GM12892 (cell line): Measurements from ENCODE around the gene STT3A. TPM values are rescaled to one million over a fixed set of nuclear protein-coding genes. Genes with fewer than 3 reads are reported as not detected.

Experiments
- DNase-seq: peaks from one replicate; pipeline ENCODE4 v3.0.0; 2011; ENCODE audit not compliant: insufficient read length
- FAIRE-seq: peaks from 2 replicates; lab custom pipeline; 2011; peaks lifted over from hg19 to GRCh38; lab: Jason Lieb, UNC
- POLR2A ChIP-seq: IDR thresholded peaks from 2 replicates; pipeline ENCODE4 v1.6.1; 2011; ENCODE audit warnings: low read depth, low read length, control low read depth
- POLR2AphosphoS5 ChIP-seq: IDR thresholded peaks from 2 replicates; pipeline ENCODE4 v1.6.1; 2011; ENCODE audit warnings: low read depth, low read length, control low read depth
- TAF1 ChIP-seq: IDR thresholded peaks from 2 replicates; pipeline ENCODE4 v1.6.1; 2011; ENCODE audit warnings: low read depth, mild to moderate bottlenecking, control low read depth, low read length, borderline replicate concordance
- polyA plus RNA-seq: library from polyadenylated mRNA; unstranded; fragments of >200 nt; gene quantifications from one replicate; pipeline ENCODE4 v1.2.1, GENCODE V29; 2012; ENCODE audit warnings: missing spikeins, inconsistent platforms; ENCODE audit not compliant: missing spikeins

Gene STT3A
- polyA plus RNA-seq: 75.7 TPM

GRCh38 chr11:125592305-125593113, at the start of gene STT3A:
STT3A (plus strand) TSS chr11:125592852; CDS start chr11:125595916, 3,064 bp downstream.
- FAIRE-seq (peak; percentile 100), DNase-seq (peak; percentile 91)
- TF ChIP-seq POLR2A: peak; percentile 76; the same call in 1 of the 2 replicates
- TF ChIP-seq POLR2AphosphoS5: peak; percentile 77
- peak; percentile 79 for TF ChIP-seq TAF1

GRCh38 chr11:125550780-125551179, 41.9 kb upstream of the STT3A start:
- TF ChIP-seq TAF1: no peak
- TF ChIP-seq POLR2A: no peak
- no peak for TF ChIP-seq POLR2AphosphoS5
- FAIRE-seq (no peak), DNase-seq (no peak)

GRCh38 chr11:125551835-125552342, 40.8 kb upstream of the STT3A start:
- TF ChIP-seq POLR2AphosphoS5 (no peak), TAF1 (no peak), POLR2A (no peak)
- FAIRE-seq: no peak
- DNase-seq: no peak

- FAIRE-seq: no peak
- TF ChIP-seq POLR2A (no peak), TAF1 (no peak), POLR2AphosphoS5 (no peak)
- DNase-seq: no peak
Observed at GRCh38 chr11:125552927-125553326, 39.7 kb upstream of the STT3A start.

- DNase-seq (no peak), FAIRE-seq (no peak)
- no peak for TF ChIP-seq TAF1
- TF ChIP-seq POLR2AphosphoS5: no peak
- no peak for TF ChIP-seq POLR2A
Observed at GRCh38 chr11:125553357-125553756, 39.3 kb upstream of the STT3A start.

- no peak for FAIRE-seq
- DNase-seq: no peak
- TF ChIP-seq POLR2A: no peak
- TF ChIP-seq TAF1: no peak
- no peak for TF ChIP-seq POLR2AphosphoS5
Observed at GRCh38 chr11:125554038-125554437, 38.6 kb upstream of the STT3A start.

GRCh38 chr11:125559888-125560287, 32.8 kb upstream of the STT3A start:
- no peak for TF ChIP-seq TAF1
- no peak for TF ChIP-seq POLR2A
- no peak for TF ChIP-seq POLR2AphosphoS5
- FAIRE-seq (no peak), DNase-seq (no peak)

GRCh38 chr11:125561924-125562323, 30.7 kb upstream of the STT3A start:
- FAIRE-seq (no peak), DNase-seq (no peak)
- TF ChIP-seq TAF1 (no peak), POLR2A (no peak), POLR2AphosphoS5 (no peak)

GRCh38 chr11:125562430-125562829, 30.2 kb upstream of the STT3A start:
- no peak for TF ChIP-seq POLR2AphosphoS5
- TF ChIP-seq POLR2A: no peak
- TF ChIP-seq TAF1: no peak
- FAIRE-seq: no peak
- DNase-seq: no peak

- FAIRE-seq: no peak
- DNase-seq: no peak
- TF ChIP-seq POLR2A (no peak), TAF1 (no peak), POLR2AphosphoS5 (no peak)
Observed at GRCh38 chr11:125564357-125564756, 28.3 kb upstream of the STT3A start.

- DNase-seq (no peak), FAIRE-seq (no peak)
- TF ChIP-seq POLR2AphosphoS5 (no peak), POLR2A (no peak), TAF1 (no peak)
Observed at GRCh38 chr11:125566235-125566634, 26.4 kb upstream of the STT3A start.
